ENCODE measurements around the gene RGS16.

The RGS16 gene

DNA sequence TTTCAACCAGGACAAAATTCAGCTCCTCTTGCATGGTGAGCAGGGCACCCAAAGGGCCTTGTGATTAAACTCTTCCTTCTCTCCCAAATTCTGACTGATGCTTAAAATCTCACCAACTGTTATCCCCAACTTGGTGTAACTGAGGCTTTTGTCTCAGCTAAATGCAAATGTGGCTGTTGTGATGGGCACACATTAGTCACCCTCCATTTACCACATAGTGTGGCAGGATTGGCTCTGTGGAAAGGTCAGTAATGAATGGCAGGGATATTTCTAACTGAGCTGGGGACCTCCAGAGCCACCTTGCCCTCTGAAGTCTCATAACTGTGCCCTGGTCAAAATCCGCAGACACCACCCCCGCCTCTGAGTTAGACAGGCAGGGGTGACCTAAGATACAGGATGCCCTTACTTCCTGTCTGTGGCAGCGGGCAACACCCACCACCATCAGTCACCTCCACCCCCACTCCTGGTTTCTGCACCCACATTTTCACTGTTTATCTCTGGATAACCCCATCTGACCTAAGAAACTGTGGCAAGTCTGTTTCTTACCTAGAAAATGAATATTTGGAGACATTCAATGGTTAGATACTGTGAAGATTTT lies 25.4 kb upstream of the RGS16 start:
- peak; percentile 16 for DNase-seq (ENCODE audit: low read depth, low spot score)

DNA sequence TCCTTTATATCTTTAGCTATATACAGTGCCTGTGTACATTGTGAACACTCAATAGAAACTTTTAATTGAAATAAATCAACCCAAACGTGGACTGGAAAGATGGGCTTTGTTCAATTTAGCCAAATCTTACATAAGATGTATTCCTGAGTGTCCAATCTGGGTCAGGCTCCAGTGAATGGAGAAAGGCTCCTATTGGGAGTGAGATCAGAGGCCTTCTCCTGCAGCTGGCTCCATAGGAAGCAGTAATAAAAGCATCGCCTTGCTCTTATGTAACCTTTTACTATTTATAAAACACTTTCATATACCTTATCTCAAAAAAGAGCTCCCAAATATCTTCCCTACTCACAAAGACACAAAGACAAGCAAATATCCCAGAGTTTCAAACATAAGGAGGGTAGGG lies 24.9 kb upstream of the RGS16 start:
- no peak for DNase-seq (ENCODE audit: low read depth, low spot score)

DNA sequence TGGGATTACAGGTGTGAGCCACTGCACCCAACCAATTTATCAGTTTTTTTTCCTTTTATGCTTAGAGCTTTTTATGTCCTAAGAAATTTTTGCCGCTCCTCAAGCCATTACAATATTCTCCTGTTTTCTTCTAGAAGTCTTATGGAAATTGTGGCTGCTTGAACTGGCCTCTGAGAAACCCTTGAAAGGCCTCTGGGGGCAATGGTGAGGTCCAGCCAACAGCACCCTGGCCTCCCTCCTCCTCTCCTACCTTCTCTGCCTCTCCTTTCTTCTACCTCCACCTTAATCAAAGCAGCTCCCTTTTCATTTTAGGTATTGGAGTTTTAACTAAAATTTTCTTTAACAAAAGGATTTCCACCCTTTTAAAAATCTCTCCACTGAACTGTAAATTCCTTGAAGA lies 24.5 kb upstream of the RGS16 start:
- no peak for DNase-seq (ENCODE audit: low read depth, low spot score)

DNA sequence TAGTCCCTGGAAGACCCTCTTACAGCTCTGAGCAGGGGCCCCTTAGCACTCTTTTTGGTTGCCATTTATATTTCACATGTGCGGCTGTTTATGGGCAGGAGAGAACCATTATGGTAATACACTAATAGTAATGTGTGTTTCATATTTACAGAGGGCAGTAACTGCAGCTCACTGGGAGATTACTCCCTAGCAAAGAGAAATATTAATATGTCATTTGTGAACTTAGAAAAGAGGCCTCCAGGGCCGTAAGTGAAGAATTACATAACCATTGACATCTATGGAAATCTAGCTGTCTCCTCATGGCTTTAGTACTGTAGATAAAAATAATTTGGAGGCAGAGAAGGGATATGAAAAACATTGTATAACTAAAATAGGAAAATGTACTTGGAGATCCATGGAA lies 23.4 kb upstream of the RGS16 start:
- no peak for DNase-seq (ENCODE audit: low read depth, low spot score)

DNA sequence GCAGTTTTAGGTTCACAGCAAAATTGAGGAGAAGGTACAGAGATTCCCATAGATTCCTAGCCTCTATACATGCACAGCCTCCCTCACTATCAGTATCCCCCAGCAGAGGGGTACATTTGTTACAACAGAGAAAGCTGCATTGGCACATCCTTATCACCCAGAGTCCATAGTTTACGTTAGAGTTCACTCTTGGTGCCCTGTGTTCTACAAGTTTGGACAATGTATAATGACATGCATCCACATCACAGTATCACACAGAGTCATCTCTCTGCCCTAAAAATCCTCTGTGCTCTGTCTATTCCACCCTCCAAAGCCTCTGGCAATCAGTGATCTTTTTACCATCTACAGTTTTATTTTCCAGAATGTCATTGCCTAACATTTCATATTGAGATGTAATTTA lies 22.3 kb upstream of the RGS16 start:
- no peak for DNase-seq (ENCODE audit: low read depth, low spot score)

DNA sequence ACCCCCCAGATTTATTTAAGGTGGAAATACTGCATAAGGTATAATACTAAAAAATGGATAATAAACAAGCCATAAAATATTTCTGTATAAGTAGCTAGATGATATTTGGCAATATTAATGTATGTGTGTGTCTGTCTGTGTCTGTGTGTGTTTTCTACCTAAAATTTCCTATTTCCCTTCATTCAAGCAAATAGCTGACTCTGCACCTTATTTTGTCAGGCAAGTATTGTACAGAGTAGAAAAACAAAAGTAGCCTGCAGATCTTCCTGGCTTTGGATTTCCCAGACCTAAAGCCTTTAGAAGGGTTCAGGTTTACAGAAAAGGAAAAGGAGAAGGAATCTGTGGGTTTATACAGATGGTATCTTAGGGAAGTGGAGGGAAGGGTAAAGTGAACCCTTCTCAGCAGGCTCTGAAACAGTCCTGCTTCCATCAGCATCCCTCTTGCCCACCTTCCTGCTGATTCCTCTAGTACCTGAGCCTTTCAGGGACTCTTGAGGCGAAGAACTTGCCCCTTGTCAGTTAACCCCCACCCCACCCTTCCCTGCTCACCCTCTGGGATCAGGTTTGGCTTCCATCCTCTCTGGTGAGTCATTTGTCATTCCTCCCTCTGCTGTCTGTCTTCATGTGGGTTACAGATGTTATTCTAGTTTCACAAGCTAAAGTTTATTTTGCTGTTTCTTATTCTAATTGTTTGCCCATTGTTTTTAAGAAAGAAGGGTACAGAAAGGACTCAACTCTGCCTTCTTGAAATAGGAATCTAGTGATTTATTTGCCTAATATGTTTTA lies 21.7 kb upstream of the RGS16 start:
- no peak for DNase-seq (ENCODE audit: low read depth, low spot score)

DNA sequence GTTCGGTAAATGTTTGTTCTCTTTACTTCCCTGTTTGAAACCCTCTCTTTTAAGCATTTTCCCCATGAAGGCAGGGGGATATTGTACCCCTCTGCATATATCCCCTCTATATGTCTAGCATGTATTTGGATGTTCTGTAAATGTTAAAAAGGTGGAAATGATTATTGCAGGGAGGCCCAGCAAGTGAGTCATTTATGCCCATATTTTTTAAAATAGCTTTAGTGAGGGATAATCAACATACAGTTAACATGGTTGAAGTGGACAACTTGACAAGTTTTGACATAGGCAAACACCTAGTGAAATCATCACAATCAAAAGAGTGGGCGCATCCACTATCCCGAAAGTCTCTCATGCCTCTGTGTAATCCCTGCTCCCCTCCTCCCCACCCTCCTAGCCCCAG lies 20.8 kb upstream of the RGS16 start:
- DNase-seq (ENCODE audit: low read depth, low spot score) = no peak

DNA sequence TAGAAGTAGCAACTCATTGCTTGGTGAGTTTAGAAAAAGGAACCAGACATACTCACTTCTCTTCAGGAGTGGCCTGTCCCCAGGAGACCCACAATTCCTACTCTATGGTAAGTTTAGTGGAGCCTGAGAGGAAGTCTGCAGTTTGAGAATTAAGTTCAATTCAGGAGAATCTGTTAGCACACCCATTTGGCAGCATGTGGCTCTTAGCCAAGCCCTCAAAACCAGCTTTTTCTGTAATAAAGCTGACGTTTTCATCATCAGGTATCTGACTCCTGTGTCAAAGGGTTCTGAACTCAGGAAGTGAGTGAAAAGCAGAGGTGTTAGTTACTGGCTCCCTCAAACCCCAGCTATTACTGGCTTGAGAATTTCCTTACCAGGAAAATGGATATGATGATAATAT lies 20.4 kb upstream of the RGS16 start:
- no peak for DNase-seq (ENCODE audit: low read depth, low spot score)

DNA sequence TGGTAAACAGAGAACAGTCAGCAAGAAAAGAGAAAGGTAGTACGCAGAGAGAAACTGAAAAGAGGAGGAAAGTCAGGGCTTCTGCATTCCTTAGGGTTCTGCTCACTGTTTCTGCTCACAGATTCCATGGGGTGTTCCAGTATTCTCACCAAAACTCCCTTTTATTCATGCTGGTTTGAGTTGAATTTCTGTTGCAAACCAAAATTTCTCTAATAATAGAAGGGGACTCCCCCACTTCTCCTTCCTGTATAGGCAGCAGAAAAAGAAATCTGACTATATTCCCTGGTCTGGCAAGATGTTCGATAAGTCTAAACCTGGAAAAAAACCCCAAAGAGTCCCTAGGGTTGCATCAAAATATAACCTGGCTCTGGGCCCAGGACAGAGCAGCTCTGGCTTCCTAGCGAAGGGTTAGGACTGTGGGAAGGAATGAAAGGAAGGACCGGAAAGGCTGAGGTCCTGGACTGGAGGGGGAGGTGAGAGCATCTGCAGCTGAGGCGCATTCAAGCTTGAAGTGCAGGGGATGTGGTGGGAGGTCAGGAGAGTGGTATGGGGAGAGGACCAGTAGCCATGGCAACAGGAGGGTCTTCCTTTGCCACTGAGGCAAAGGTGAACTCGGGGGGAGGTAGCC lies 18.8 kb upstream of the RGS16 start:
- no peak for DNase-seq (ENCODE audit: low read depth, low spot score)

DNA sequence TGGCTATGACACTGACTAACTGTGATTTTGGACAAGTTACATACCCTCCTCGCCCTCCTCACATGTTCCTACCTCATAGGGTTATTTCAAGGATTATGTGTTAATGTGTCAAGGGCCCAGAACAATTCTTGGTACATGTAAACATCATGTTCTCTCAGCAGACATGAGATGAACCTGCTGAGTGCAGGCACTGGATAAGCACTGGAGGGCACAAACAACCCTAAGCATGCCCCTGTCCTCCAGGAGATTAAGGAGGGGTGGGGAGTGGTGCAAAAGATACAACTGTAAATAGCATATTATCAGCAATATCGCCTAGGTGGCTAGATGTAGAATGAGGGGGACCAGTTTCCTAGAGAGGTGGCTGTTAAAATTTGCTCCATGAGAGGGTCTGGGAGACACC lies 17.7 kb upstream of the RGS16 start:
- no peak for DNase-seq (ENCODE audit: low read depth, low spot score)

DNA sequence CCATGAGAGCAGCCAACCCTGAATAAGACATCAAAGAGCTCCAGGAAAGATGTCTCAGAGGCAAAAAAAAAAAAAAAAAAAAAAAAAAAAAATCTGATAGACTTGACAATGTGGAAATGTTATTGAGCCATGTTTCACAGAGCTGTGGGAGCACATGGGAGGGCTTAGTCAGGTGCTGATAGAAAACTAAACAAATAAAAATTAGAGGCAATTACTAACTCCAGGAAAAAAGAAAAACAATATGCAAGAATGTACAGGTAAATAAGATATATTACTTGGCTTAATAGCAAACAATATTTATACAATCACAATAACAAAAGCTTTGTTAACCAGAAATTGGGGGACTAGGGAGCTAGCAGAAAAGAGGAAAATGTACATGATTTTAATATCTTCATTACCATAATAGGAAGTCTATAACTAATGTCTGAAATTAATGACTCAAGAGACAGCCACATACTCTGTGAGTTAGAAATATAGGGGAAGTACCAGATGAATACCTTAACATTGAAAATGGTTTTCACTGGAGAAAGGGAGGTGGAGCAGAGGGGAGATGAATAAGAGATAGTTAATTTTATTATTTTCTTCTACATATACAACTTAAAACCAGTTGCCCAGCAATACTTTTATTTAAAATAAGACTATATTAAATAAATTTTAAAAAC lies 16.9 kb upstream of the RGS16 start:
- DNase-seq (ENCODE audit: low read depth, low spot score) = no peak

DNA sequence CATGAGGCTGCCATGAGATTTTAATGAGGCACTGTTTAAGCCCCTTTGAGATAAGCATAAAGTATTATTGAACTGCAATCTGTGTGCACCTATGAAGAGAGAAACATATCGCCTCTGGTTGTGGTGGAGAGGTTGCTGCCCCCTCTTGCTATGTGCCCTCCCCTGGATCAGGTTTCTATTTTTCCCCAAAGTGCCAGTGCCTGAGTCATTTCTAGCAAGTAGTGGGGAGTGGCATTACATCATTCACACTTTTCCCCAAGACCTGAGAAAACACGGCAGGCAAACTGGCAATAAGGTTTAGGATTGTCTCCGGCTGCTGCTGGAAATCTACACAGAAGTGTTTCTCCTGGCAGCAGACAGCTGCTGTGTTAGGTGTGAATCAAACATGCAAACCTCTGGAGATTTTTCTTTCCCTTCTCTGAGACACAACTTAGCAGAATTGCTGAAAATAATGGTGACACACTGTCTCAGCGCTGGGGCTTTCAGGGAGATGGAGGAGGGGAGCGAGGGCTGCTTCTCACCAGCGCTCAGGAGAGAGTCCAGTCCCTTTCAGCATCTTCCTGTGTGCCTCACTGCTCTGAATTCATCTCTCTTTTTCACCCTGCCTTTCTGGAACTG lies 13.7 kb upstream of the RGS16 start:
- no peak for DNase-seq (ENCODE audit: low read depth, low spot score)

DNA sequence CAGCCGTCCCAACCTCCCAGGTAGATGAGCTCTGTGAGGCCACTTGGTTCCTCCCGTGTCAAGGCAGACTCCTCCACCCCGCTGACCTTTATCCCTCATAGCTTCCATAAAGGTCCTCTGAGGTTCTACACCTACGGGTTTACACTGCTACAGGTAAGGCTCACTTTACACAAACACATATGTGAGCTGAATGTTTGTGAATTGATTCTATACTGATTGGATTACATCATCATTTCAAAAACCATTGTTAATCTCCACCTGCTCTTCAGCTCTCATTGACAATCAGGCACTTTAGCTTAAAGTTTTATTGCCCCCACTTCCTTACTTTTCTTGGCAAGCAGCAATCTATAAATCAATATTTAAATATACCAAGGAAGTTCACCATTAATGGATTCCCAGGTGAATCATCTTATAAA lies 12.8 kb upstream of the RGS16 start:
- no peak for DNase-seq (ENCODE audit: low read depth, low spot score)

DNA sequence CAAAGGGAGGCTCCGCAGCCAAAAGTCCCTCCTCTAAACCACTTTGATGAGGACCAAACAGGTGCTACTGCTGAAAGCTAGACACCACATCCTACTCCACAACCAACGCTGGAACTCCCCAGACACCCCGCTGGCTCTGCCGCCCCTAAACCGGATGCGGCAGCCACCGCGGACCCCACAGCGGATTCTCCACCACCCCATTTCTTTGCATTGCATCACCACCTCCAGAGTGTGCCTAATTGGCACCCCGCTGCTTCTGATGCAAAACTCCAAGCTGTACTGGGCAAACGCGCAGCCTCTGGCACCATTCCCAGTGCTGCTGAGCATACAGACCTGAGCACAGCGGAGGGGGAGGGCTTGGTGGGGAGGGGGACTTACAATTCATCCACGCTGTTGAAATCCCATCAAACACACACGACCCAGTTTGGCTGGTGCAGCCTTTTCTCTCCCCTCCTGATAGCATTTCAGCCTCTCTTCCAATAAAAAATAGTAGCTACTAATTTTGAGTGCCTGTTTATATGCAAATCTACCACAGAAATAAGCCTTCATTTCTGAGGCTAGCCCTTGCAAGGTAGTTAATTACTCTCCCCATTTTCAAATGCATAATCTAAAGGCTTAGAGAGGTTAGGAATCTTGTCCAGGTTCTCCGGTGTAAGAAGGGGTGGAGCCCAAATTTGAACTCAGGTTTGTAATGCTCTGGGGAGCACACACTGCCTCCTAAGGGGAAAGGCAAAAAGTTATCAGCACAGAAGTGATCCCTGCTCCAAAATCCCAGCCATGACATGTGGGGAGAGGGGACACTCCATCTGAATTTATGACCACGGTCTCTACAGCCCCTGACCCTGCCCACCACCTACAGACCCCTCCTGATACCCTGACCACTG lies 12.2 kb upstream of the RGS16 start:
- DNase-seq (ENCODE audit: low read depth, low spot score) = peak; percentile 60

DNA sequence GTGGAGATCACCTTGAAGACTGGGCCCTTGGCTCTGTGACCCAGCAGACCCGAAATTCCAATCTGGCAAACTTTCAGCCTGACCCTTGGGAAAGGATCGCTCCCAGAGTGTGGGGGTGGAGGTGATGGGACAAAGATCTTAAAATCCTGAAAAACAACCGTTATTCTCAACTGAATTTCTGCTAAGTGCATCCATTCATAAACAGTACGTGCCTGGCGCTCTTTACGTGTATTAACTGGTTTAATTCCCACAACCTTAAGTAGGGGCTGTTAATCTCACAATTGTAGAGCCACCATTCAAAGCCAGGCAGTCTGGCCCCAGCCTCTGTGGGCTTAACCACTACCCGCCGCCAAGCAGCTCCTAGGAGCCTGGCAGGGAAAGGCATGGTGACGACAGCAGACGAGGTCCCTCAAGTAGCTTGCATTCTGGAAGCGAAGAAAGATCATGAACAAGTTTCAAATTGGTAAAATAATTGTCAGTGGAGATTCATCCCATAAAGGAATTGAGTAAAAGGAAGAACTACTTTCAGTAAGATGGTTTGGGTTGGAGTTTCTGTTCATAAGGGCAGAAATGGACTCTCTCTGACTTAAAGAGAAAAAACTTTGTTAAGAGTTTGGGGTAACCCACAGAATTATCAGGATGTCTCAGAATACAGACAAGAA lies 11.4 kb upstream of the RGS16 start:
- DNase-seq (ENCODE audit: low read depth, low spot score) = no peak

DNA sequence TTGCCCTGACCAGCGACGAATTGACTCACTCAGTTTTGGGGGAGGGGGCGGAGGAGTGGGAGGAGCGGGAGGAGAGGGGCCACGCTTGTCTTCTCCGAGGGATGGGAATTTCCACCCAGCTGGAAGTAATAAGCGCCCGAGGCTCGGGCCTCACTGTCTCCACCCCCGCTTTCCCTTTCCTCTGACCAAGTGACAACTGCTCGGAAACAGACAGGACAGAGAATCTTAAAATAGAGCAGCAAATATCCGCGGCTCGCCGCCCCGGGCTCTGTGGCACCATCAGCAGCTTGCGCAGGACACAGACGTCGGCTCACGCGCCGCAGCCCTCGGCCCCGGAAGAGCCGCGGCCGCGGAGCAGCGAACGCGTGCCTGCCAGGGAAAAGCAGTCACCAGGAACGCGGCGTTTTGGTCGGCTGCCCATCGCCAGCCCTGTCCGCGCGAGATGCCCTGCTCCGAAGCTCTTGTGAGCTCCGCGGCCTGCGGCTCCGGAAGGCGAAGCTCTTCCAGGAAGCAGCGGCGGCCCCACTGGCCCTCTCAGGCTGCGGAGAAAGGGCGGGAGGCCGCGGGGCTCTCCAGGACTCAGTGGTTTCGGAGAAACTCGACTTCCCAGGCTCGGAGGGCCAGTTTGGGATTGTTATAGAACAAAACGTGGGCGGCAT lies 10.7 kb upstream of the RGS16 start:
- DNase-seq (ENCODE audit: low read depth, low spot score) = no peak

DNA sequence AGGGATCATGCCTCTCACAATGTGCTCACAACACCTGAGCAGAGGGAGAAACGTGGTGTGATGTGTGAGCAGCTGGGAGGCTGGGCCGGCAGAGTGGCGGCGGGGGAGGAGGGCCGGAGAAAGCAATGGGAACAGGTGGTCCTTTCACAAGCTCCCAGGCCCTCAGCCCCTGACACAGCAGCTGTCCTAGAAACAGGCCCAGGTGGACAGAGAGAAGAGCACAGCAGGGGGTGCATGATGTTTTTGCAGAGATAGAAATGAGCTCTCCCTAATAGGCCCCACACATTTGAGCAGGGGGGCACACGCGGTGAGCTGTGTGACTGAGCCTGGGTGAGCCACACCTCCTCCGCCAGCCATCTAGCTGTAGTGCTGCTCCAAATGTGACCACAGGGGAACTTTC lies 7.6 kb upstream of the RGS16 start:
- DNase-seq (ENCODE audit: low read depth, low spot score) = no peak

DNA sequence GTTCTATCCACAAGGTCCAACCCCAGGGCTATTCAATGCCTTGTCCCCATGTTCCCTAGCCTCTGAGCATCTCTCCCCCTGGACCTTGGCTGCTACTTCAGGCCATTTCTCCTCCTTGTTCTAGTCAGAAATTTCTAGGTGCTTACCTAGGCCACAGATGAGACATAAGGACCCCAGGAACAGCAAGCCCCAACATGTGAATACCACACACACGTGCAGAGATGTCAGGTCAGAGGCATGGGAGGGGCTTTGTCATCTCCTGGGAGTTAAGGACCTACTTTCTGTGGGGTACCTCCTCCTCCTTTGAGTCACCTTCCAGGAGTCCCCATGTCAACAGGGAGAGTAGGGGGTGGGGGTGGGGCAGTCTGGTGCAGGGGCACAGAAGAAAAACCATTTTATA lies 7.1 kb upstream of the RGS16 start:
- no peak for DNase-seq (ENCODE audit: low read depth, low spot score)

DNA sequence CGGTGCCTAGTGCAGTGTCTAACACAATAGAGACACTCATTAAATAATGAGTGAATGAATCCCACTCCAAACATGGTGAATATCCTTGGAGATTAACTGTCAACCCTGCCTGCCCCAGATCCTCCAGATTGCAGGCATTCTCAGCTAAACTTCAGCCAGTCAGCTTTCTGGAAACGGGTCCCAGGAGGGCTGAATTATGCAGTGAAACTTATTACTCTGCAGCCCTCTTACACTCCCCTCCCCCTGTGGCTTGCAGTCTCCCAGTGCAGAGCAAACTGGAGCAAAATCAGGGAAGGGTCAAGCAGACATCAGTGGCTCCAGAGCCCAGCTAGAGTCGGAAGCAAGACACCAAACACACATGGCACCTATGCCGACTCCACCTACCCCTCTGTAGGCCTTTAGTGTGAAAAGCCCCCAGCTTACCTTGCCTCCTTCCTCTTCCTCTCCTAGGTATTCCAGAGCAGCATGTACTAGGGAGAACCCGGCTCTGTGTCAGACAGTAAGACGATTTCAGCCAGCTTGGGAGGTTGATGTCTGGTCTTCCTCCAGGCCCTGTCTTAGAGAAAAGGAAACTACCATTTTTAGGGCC lies 6.5 kb upstream of the RGS16 start:
- DNase-seq (ENCODE audit: low read depth, low spot score) = no peak
